ENCODE measurements around the gene WSB1.
"Not testable (repeated sequence)": the region's sequence is repeated elsewhere in the genome, so short reads cannot be mapped to it uniquely, and the experiment has no call there.

WSB1 gene

DNA sequence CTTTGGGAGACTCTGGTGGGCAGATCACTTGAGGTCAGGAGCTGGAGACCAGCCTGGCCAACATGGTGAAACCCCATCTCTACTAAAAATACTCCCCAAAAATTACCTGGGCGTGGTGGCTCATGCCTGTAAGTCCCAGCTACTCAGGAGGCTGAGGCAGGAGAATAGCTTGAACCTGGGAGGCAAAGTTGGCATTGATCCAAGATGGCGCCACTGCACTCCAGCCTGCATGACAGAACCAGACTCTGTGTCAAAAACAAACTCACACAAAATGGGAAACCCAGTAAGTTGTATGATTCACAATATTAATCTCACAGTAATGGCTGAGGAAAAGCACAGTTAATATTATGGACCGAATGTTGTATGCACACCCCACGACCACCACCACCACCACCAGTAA is 24.3 kb downstream of the WSB1 start:
- no peak for DNase-seq (ENCODE audit: low spot score)

- DNase-seq (ENCODE audit: low spot score), result no peak
Observed at GRCh38 chr17:27318633-27319032, 24.7 kb downstream of the WSB1 start.

DNA sequence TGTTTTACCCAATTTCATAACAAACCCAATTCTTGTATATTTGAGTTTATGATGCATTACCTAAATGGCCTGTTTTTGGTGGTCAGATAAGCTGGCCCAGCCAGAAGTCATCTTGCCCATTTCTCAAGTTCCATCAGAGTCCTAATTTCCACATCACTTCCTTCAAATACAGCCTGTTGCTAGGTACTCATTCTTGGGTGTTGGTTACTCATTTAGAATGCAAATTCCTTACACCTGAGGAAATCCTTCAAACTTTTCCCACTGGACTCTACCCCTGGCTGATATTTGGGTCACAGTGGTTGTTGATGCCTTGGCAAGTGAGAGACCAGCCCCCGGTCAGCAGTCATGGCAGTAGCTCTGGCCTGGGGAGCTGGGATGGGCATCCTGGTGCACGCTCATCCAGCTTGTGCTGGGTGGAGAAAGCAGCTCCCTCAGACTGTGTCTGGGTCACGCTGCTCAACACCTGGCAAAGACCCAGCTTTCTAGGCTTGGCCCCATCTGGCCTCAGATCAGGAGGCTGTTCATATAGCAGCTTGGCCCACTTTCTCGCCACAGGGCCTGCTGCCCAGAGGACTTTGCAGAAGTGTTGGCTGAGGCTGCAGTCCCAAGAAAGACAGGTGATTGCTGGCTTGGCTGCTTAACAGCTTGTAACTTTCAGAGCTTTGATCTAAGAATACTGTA is 25.8 kb downstream of the WSB1 start:
- peak; percentile 49 for DNase-seq (ENCODE audit: low spot score)

DNA sequence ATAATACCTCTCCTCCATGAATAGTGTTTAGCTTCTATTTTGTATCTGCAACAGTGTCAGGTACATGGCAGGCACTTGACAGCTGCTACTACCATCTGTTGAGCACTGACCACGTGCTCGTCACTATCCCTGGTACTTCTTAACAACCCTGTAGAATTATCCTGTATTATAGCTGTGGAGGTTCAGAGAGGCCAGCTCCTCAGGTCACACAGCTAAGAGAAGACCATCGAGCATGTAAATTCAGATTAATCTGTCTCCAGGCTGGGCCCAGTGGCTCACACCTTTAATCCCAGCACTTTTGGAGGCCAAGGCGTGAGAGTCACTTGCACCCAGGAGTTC is 26.3 kb downstream of the WSB1 start:
- no peak for DNase-seq (ENCODE audit: low spot score)

GRCh38 chr17:27321372-27321771 is 27.5 kb downstream of the WSB1 start:
- DNase-seq (ENCODE audit: low spot score), result no peak

- no peak for DNase-seq (ENCODE audit: low spot score)
Observed at GRCh38 chr17:27322026-27322425, 28.1 kb downstream of the WSB1 start.

DNA sequence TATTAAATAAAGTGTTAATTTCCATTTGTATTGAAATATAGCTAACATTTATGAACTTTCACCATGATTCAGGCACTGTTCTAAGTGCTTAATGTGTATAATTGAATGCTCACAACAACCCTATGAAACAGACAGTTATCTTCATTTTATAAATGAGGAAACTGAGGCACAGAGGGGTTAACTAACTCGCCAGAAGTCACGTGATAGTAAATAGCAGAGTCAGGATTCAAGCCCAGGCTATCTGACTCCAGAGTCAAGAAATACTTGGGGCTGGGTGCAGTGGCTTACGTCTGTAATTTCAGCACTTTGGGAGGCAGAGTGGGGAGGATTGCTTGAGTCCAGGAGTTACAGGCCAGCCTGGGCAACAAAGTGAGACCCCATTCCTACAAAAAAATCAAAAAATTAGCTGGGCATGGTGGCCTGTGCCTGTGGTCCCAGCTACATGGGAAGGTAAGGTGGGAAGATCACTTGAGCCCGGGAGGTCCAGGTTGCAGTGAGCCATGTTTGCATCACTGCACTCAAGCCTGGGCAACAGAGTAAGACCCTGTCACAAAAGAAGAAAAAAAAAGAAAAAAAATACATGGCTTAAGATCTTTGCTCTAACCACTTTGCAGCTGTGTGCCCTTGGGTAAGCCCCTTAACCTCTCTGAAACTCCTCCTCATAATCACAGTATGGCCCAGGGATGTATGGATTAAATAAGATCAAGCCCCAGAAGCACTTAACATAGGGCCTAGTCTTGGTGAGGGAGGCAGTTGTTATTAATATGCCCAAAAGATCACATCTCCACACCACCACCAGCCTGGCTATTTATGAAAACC is 29.0 kb downstream of the WSB1 start:
- DNase-seq (ENCODE audit: low spot score), result no peak

GRCh38 chr17:27323538-27324215 is 29.8 kb downstream of the WSB1 start:
- DNase-seq (ENCODE audit: low spot score), result no peak

DNA sequence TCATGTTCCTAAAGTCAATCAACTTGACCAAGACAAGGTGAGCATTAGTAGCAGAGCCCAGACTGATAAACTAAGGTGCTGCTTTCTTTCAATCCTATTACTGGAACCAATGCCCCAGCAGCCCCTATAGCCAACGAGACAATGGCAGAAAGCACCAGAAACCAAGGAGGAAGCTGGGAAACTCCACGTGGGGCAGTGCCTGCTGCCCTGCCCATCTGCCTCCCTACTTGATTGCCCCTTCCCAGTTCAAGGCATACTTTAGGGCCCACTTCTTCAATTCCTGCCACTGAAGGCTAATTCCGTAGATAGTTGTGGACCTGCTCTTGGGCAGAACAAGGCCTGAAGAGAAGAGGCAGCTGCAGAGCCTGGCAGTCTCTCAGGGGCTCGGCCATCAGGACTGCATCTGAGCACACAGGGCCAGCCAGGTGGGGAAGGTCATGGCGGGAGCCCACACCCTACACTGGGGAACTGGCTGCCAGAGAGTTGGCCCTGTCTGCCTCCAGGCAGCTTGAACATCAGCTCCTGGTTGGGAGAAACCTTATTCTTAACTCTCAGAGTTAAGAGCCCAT is 30.9 kb downstream of the WSB1 start:
- no peak for DNase-seq (ENCODE audit: low spot score)

DNA sequence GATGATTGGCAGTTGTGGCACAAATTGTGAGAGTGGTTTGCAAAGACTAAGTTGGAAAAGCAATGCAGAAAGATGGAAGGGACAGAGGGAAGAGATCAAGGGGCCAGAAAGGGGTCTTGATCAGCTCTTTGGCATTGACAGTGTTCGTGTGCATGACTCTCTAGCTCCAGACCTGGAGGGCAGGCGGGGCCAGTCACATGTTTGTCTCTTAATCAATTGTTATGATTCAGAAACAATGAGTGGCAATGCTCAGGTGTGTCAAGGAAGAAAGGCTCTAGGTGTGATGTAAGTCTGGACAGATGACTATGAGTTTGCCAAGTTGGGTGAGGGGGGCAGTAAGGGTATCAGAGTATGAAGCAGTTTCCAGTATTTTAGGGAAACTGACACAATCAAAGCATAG is 32.1 kb downstream of the WSB1 start:
- no peak for DNase-seq (ENCODE audit: low spot score)

GRCh38 chr17:27326585-27326984 is 32.7 kb downstream of the WSB1 start:
- no peak for DNase-seq (ENCODE audit: low spot score)

DNA sequence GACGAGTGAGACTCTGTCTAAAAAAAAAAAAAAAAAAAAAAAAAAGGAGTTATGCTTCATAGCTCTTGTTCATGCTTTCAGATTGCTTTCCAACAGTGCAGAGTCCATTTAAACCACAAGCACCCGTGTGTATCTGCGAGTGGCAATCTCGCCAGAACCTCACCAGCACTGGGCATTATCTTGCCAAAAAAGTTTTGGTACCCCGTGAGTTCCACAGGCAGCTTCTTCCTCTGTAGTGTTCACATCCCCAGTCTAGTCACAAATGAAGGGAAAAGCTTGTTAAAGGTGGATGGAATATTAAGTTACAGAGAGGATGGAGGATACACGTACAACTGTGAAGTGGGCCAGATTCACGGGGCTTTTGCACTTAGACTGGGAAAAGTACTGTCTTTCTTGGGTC is 33.5 kb downstream of the WSB1 start:
- DNase-seq (ENCODE audit: low spot score), result no peak

GRCh38 chr17:27327871-27328270 is 34.0 kb downstream of the WSB1 start:
- DNase-seq (ENCODE audit: low spot score), result no peak

DNA sequence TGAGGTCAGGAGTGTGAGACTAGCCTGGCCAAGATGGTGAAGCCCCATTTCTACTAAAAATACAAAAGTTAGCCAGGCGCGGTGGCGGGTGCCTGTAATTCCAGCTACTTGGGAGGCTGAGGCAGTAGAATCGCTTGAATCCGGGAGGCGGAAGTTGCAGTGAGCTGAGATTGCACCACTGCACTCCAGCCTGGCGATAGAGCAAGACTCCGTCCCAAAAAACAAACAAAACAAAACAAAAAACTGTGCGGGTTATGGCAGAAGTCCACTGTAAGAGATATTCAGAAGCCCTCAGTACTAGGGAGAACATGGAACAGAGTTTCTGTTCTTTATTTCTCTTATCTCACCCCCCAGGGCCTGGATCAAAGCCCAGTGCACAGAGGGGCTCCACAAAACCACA is 34.8 kb downstream of the WSB1 start:
- not testable (repeated sequence) for DNase-seq (ENCODE audit: low spot score)

DNA sequence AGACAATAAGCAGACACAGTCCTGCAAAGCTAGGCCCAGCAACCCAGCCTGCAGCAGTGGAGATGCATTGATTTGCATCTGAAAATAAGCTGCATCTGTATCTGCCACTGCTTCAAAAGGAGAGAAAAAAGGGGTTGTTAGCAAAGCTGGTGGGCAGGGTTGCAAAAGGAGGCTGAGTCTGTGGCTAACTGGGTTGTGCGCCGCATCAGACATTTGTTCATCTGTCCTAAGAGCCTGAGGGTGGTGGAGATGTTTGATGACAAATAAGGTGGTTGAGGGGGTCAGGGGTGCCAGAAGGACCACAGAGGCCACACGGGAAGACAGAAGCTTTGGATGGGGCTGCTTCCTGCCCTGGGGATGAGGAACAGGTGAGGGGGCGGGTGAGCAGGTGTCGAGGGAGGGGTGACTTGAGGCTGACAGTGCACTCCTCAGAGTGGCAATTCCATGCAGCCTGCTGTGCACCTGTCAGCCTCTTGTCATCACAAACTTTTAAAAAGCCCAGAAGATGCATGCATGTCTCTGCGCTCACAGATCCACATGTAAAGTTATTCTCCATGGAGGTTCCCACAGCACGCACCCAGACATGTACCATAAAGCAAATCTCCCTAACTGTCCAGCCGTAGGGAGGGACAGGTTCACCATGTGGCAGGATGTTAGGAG is 35.4 kb downstream of the WSB1 start:
- DNase-seq (ENCODE audit: low spot score), result no peak

DNA sequence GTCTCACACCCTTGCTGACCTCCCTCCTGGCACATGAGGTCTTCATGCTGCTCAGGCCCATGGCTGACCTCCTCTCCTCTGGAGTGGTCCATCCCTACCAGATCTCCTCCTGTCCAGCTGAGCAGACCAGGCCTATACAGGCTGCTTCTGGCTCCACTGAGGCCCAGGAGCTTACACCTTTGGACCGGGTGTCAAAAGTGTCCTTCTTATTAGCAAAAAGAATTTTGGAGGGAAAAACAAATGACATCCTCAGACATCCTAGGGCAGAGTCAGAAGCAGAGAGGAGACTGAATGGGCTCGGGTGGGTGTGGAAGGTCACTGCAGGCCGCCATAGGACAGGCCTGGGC is 38.1 kb downstream of the WSB1 start:
- no peak for DNase-seq (ENCODE audit: low spot score)

- DNase-seq (ENCODE audit: low spot score), result peak; percentile 98
Observed at GRCh38 chr17:27332485-27333409, 38.8 kb downstream of the WSB1 start.

DNA sequence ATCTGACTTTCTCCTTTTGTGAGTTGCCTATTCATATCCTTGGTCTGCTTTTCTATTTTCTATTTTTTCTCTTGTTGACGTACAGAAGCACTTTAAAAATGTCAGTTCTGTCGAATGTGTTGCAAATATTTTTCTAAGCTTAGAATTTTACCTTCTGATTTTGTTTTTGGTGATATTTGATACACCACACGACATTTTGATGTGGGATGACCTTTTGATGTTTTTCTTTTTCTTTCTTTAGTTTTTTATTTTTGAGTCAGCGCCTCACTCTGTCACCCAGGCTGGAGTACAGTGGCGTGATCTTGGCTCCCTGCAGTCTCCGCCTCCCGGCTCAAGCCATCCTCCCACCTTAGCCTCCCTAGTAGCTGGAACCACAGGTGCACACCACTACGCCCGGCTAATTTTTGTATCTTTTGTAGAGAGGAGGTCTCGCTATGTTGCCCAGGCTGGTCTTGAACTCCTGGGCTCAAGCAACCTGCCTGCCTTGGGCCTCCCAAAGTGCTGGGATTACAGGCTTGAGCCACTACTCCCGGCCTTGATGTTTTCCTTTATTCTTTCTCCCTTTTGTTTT is 39.6 kb downstream of the WSB1 start:
- no peak for DNase-seq (ENCODE audit: low spot score)

- DNase-seq (ENCODE audit: low spot score), result no peak
Observed at GRCh38 chr17:27336184-27336583, 42.3 kb downstream of the WSB1 start.

- no peak for DNase-seq (ENCODE audit: low spot score)
Observed at GRCh38 chr17:27338536-27338985, 44.6 kb downstream of the WSB1 start.

Measured in putamen (tissue), 1 donor.